Measurements from ENCODE around the gene NRG4. TPM values are rescaled to one million over a fixed set of nuclear protein-coding genes. Genes with fewer than 3 reads are reported as not detected.

The NRG4 gene
- total RNA-seq, 1 experiment from 2014 or later = 1.0 TPM

DNA sequence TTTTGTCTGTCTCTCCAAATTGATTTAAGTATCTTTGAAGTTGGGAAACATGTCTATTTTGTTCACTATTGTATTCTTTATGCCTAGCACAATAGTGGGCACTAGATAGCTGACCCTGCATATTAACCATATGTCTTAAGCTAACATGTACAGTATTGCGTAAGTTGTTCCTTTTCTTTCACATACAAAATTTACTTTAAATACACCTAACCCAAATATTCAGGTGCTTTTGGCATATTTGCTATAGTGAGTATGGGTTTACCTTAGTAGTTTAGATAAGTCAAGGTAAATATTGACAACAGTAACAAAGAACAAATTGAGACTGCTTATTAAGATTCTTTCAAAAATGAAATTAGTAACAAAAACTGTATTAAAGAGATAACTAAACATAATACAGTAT, 50.9 kb downstream of the NRG4 start:
- ATAC-seq = no peak
- no peak for DNase-seq (ENCODE audit: low read depth, low spot score)
- H3K36me3 ChIP-seq (ENCODE audit: control insufficient read depth in 1 of 2, insufficient read depth in 2 of 2, low read length in 2 of 2) = no peaks in the 10 kb centered on the region
- no peak overlapping the region for H3K27ac ChIP-seq (ENCODE audit: low read depth, low read length)
- H3K9ac ChIP-seq (ENCODE audit: low read length) = no peak overlapping the region
- TF ChIP-seq, protein P1, sequence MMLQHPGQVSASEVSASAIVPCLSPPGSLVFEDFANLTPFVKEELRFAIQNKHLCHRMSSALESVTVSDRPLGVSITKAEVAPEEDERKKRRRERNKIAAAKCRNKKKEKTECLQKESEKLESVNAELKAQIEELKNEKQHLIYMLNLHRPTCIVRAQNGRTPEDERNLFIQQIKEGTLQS (IDR thresholded peaks at IDR 0.05) = no peak
- TF ChIP-seq EZH2 (IDR thresholded peaks at IDR 0.05) (no peak), SIN3A (IDR thresholded peaks at IDR 0.05; ENCODE audit: low read depth) (no peak), TCF7L2 (IDR thresholded peaks at IDR 0.05; ENCODE audit: borderline replicate concordance, extremely low read depth, insufficient read depth, insufficient read length) (no peak)
- no peak overlapping the region for H2AFZ ChIP-seq (ENCODE audit: low read depth, low read length, poor library complexity, severe bottlenecking)
- no TSS peak for BruUV-seq (replicated peaks)
- H4K20me1 ChIP-seq (ENCODE audit: insufficient read depth) = no peaks in the 10 kb centered on the region
- POLR2A ChIA-PET = no interaction called here
- H3K4me2 ChIP-seq (ENCODE audit: low read length) = no peak overlapping the region
- H3K9me3 ChIP-seq (ENCODE audit: control insufficient read depth in 1 of 2, insufficient read depth in 1 of 2, low read depth in 1 of 2, low read length in 2 of 2) = no peaks in the 10 kb centered on the region
- no peaks in the 10 kb centered on the region for H3K9me2 ChIP-seq (ENCODE audit: insufficient read depth)
- no peaks in the 10 kb centered on the region for H3K4me1 ChIP-seq (ENCODE audit: control insufficient read depth in 1 of 2, insufficient read depth in 2 of 2, low read length in 2 of 2)
- H3K4me3 ChIP-seq (replicated peaks in 1 of 2; ENCODE audit: low read depth in 1 of 2, low read length in 2 of 2) = no peak overlapping the region
- CTCF ChIA-PET = no interaction called here
- H3K79me2 ChIP-seq (ENCODE audit: insufficient read depth, low read length) = no peaks in the 10 kb centered on the region
- RAD21 ChIA-PET (ENCODE audit: low non-redundant PET in 1 of 2, low total read pairs in 2 of 2, uncharacterized antibody in 2 of 2, unreplicated experiment in 2 of 2) = no interaction called here
- intact Hi-C loops (cut with micrococcal nuclease) = no loop called here
- H3K27me3 ChIP-seq (ENCODE audit: insufficient read depth, low read length) = no peaks in the 10 kb centered on the region

DNA sequence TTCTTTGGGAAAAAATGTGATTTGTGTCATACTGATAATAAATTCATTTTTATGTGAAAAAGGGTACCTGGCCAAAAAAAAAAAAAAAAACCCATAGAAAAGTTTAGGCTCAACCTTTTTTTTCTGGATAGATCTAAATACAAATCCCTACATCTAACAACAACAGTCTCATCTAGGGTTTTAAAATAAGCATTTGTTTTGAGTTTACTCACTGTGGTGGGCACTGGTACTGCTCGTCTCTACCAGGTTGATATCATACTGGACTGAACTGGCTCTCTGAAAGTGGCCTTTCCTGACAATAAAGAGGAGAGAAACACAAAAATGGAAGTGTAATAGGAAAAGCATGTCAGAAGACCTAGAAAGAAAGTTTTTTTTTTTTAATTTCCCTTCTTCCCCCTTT, 56.5 kb downstream of the NRG4 start:
- H3K79me2 ChIP-seq (ENCODE audit: insufficient read depth, low read length) = no peaks in the 10 kb centered on the region
- no peak for ATAC-seq
- H3K4me2 ChIP-seq (ENCODE audit: low read length) = no peak overlapping the region
- H3K9me3 ChIP-seq (ENCODE audit: control insufficient read depth in 1 of 2, insufficient read depth in 1 of 2, low read depth in 1 of 2, low read length in 2 of 2) = no peaks in the 10 kb centered on the region
- BruUV-seq (replicated peaks) = no TSS peak
- no peak overlapping the region for H3K4me3 ChIP-seq (replicated peaks in 1 of 2; ENCODE audit: low read depth in 1 of 2, low read length in 2 of 2)
- H3K9ac ChIP-seq (ENCODE audit: low read length) = no peak overlapping the region
- POLR2A ChIA-PET = no interaction called here
- no peaks in the 10 kb centered on the region for H3K36me3 ChIP-seq (ENCODE audit: control insufficient read depth in 1 of 2, insufficient read depth in 2 of 2, low read length in 2 of 2)
- TF ChIP-seq JUND (IDR thresholded peaks at IDR 0.05) = no peak
- TF ChIP-seq, protein P2, sequence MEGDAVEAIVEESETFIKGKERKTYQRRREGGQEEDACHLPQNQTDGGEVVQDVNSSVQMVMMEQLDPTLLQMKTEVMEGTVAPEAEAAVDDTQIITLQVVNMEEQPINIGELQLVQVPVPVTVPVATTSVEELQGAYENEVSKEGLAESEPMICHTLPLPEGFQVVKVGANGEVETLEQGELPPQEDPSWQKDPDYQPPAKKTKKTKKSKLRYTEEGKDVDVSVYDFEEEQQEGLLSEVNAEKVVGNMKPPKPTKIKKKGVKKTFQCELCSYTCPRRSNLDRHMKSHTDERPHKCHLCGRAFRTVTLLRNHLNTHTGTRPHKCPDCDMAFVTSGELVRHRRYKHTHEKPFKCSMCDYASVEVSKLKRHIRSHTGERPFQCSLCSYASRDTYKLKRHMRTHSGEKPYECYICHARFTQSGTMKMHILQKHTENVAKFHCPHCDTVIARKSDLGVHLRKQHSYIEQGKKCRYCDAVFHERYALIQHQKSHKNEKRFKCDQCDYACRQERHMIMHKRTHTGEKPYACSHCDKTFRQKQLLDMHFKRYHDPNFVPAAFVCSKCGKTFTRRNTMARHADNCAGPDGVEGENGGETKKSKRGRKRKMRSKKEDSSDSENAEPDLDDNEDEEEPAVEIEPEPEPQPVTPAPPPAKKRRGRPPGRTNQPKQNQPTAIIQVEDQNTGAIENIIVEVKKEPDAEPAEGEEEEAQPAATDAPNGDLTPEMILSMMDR (IDR thresholded peaks at IDR 0.05 in 2 of 3, conservative IDR thresholded peaks at IDR 0.05 in 1 of 3; ENCODE audit: borderline replicate concordance in 1 of 3, insufficient read depth in 1 of 3, low read depth in 2 of 3, low read length in 2 of 3) = peak in 2 of 3 experiments; percentile 7 to 26; a peak in 1 of 6 replicates
- no peaks in the 10 kb centered on the region for H3K9me2 ChIP-seq (ENCODE audit: insufficient read depth)
- H3K27ac ChIP-seq (ENCODE audit: low read depth, low read length) = no peak overlapping the region
- H3K4me1 ChIP-seq (ENCODE audit: control insufficient read depth in 1 of 2, insufficient read depth in 2 of 2, low read length in 2 of 2) = no peaks in the 10 kb centered on the region
- RAD21 ChIA-PET (ENCODE audit: low non-redundant PET in 1 of 2, low total read pairs in 2 of 2, uncharacterized antibody in 2 of 2, unreplicated experiment in 2 of 2) = no interaction called here
- DNase-seq (ENCODE audit: low read depth, low spot score) = no peak
- H2AFZ ChIP-seq (ENCODE audit: low read depth, low read length, poor library complexity, severe bottlenecking) = no peak overlapping the region
- no peaks in the 10 kb centered on the region for H4K20me1 ChIP-seq (ENCODE audit: insufficient read depth)
- CTCF ChIA-PET = interaction anchor here (0.6 to 1.0 kb wide), 2 partner anchors 146 to 1142 kb away, joined by 3 to 4 read pairs; no protein-coding TSS in a partner anchor
- no peaks in the 10 kb centered on the region for H3K27me3 ChIP-seq (ENCODE audit: insufficient read depth, low read length)
- intact Hi-C loops (cut with micrococcal nuclease) = no loop called here

Measured in HCT116 (cell line).